NCI-H526 treated with DMSO at 0.1 percent for 48 hours (cell line): ENCODE results near the gene CCDC175.

Experiments used
- DNase-seq: peaks from one replicate; lab custom pipeline; 2025; lab: John Stamatoyannopoulos, UW

CCDC175 gene

GRCh38 chr14:59481871-59482540 lies 94.6 kb downstream of the CCDC175 start:
- no peak for DNase-seq

GRCh38 chr14:59481407-59481806 lies 95.2 kb downstream of the CCDC175 start:
- DNase-seq, result no peak

GRCh38 chr14:59480166-59480565 lies 96.4 kb downstream of the CCDC175 start:
- no peak for DNase-seq

GRCh38 chr14:59478540-59478939 lies 98.1 kb downstream of the CCDC175 start:
- no peak for DNase-seq

GRCh38 chr14:59475709-59476108 lies 100.9 kb downstream of the CCDC175 start:
- no peak for DNase-seq

- no peak for DNase-seq
These were observed 102.4 kb downstream of the CCDC175 start for GRCh38 chr14:59474172-59474571.

- no peak for DNase-seq
These were observed 111.1 kb downstream of the CCDC175 start, which contains the start of gene GPR135 for GRCh38 chr14:59465316-59466135. Gene GPR135, minus strand, starts transcription at chr14:59465380. Its CDS starts 154 bp downstream, at chr14:59465226.

GRCh38 chr14:59464486-59465315 lies 111.9 kb downstream of the CCDC175 start:
- peak; percentile 31 for DNase-seq

- DNase-seq, result peak; percentile 31
These were observed 112.7 kb downstream of the CCDC175 start for GRCh38 chr14:59463787-59464485.

GRCh38 chr14:59461891-59462290 lies 114.7 kb downstream of the CCDC175 start:
- no peak for DNase-seq

GRCh38 chr14:59460378-59460777 lies 116.2 kb downstream of the CCDC175 start:
- DNase-seq, result no peak

GRCh38 chr14:59458486-59458885 lies 118.1 kb downstream of the CCDC175 start:
- DNase-seq, result no peak

GRCh38 chr14:59455411-59455810 lies 121.2 kb downstream of the CCDC175 start:
- DNase-seq, result no peak
